Mesenteric fat pad (tissue), 1 donor: ENCODE results near the gene CACNB2. TPM values are rescaled to one million over a fixed set of nuclear protein-coding genes. Genes with fewer than 3 reads are reported as not detected.

ENCODE experiments used
- DNase-seq: peaks from one replicate; pipeline ENCODE4 v3.0.0-alpha.2; 2020; ENCODE audit warnings: low spot score
- total RNA-seq: library from RNA; stranded (reverse); fragmentation: NEBNext Ultra II Directional; extraction: Animal tissue kit (Norgen Biotek cat#: 25700); gene quantifications from one replicate; pipeline ENCODE4 v1.2.1, GENCODE V29; 2021
- donor health status: DM: yes; HTN: yes; CAD: no.

The CACNB2 gene
- total RNA-seq, 1 donor from 2014 or later, result 0.19 TPM

DNA sequence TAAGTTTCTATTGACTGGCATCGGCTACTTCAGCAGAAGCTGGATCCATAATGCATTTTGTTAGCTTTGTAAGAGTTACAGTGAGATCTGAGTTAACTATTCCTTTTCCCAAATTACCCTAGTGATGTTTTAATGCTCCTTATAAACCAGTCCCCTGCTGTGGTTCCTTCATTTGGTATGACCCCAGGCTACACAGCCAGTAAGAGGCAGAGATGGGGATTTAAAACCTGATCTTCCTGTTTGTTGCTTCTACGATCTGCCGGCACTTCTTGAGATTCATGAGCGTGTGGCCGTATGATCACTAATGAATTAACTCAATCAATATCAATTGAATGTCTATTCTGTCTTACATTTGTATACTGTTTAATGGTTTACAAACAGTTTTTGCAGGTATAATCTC lies 86.1 kb downstream of the CACNB2 start:
- DNase-seq, result no peak

DNA sequence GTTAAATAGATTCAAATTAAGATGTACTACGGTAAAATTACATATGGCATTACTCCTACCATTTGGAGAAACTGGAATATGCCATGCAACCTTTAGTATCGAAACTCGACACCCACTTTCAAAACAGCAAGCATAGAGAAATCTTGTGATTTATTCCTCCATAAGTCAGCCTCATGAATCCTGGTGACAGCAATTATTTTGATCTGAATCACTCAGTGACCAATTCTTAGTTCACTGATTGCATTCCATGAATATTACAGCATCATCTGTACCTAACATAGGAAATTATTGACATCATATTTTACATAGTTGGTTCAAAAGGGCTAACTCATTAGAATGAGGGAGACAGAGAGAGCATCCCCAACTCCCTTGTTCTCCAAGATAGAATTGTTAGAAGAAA lies 89.6 kb downstream of the CACNB2 start:
- DNase-seq, result no peak

GRCh38 chr10:18230794-18231193 lies 90.6 kb downstream of the CACNB2 start:
- no peak for DNase-seq

DNA sequence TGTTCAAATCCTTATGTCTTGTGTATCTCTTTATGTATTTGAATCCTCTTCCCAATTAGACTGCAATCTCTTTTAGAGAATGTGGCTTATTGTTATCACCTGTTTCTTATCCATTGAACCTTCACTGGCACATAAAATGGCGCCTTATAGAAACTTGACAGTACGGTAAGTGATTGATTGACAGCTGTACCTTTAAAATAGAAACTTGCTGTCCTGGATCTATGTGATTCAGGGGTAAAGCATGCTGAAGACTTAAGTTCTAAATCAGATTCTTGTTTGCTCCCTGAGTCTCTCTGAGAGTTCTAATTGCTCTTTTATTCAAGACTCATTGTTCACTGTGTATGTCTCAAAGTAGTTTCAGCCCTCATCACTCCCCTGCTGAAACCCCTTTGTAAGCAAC lies 91.3 kb downstream of the CACNB2 start:
- no peak for DNase-seq

DNA sequence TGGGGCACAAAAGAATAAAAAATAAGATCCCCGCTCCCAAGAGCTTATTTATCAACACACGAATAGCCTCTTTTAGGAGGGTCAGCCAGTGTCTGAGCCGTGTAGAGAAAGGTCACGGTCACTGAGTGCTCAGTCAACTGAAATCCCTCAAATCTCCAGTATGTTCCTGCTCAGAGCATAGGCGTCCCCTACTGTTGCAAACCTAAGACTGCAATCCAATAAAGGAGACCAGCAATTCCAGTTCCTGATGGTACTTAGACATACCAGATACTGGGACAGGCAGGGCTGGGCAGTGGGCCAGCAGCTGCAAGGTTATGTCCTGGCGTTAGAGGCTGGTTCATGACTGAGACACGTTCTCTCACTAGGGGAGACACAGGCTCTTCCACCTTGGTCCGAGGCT lies 93.6 kb downstream of the CACNB2 start:
- no peak for DNase-seq

DNA sequence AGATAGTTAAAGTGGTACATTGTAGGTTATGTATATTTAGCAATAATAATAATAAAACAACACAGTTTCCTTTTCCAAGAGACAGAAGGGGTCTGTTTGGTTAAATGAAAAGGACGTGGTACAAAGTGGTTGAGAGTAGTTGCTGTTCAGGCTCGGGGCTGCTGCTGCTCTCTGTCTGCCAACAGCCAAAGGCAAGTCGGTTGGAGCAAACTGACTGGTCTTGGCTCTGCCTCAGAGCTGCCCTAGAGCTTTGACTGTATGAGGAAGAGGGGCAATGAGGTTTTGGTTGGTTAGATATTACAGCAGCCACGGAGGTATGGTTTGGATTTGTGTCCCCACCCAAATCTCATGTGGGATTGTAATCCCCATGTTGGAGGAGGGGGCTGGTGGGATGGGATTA lies 95.3 kb downstream of the CACNB2 start:
- DNase-seq, result no peak

- DNase-seq, result no peak
These were observed 96.5 kb downstream of the CACNB2 start for GRCh38 chr10:18236756-18237155.

DNA sequence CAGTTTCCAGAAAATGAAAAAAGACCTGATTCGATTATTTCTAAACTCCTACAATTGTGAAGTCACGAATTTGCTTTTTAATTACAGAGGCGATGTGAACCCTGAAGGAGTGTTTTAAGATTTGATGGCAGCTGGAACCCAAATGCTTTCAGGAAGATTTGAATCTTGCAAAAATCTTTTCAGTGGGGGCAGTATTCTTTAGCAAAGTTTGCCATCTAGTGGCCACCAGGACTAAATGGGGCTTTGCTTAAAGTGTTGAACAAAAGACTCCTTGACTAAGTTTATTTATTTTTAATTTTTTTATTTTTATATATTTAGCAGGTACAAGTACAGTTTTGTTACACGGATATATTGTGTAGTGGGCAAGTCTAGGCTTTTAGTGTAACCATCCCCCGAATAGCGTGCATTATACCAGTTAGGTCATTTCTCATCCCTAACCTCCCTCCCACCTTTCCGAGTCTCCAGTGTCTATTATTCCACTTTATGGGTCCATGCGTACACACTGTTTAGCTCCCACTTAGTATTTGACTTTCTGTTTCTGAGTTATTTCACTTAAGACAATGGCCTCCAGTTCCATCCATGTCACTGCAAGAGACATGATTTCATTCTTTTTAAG lies 98.8 kb downstream of the CACNB2 start:
- no peak for DNase-seq

- no peak for DNase-seq
These were observed 100.1 kb downstream of the CACNB2 start for GRCh38 chr10:18240185-18240882.

GRCh38 chr10:18246967-18247366 lies 106.7 kb downstream of the CACNB2 start:
- DNase-seq, result no peak

GRCh38 chr10:18252086-18252485 lies 111.9 kb downstream of the CACNB2 start:
- DNase-seq, result no peak

DNA sequence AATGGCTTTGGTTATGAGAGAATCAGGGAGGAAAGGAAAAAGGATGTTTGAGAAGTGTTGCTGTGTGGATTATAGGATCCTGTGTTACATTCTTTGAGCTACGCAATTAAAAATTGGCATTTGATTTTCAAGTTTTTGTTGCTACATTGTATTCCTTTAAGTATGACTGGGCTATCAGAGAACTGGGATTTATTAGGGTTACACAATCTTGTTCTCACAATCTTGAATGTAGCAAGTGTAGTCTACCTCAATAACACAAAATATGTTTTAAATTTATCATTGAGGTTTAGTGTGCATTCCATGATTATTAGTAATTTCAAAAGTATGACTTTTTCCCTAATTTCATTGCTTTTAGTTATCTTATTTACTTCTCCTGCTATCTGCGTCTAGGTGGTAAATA lies 113.9 kb downstream of the CACNB2 start:
- no peak for DNase-seq

- no peak for DNase-seq
These were observed 114.5 kb downstream of the CACNB2 start for GRCh38 chr10:18254692-18255091.

- DNase-seq, result no peak
These were observed 120.2 kb downstream of the CACNB2 start for GRCh38 chr10:18260310-18260922.

DNA sequence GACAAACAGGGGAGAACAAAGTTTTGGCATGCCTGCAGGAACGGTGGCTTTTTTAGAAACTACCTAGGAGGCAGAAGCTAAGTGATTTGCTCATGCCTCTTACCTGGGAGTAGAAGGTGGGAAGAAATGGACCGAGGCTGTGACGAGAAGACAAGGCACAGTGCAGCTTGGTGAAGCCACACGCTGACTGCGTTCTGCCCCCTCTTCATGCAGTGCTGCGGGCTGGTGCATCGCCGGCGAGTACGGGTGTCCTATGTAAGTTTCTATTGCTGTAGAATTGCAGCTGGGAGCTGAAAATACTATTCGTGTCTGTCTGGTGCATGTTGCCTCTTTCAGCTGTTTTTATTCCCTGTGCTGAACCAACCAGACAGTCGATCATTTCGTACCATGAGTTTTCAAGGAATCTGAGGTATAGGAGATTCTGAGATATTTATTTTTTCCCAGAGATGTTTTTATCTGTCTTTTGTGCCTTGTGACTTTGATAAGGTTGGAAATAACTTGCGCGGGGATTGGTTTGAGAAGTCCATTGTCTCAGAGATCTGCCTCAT lies 120.9 kb downstream of the CACNB2 start:
- DNase-seq, result no peak

GRCh38 chr10:18261768-18262231 lies 121.6 kb downstream of the CACNB2 start:
- DNase-seq, result no peak

DNA sequence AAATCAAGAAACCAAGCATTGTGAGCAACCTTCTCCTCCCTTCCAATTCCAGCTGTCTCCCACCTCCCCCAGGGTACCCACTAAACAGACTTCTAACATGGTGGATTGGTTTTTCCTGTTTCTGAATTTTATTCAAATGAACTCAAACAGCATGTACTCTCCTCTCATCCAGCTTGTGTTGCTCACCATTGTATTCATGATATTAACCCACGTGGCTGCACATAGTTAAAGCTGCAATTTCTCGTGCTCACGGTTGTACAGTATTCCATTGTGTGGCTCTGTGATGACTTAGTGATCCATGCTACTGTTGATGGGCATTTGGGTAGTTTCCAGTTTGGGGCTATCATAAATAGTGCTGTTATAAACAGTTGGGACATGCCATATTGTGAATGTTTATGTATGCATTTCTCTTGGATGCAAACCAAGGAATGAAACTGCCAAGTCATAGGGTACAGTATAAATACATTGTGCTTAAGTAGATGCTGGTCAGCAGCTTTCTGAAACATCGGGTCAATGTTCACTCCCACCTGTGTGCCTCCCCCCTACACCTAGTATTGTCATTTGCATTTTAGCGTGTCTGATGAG lies 124.3 kb downstream of the CACNB2 start:
- no peak for DNase-seq

GRCh38 chr10:18268005-18268404 lies 127.8 kb downstream of the CACNB2 start:
- DNase-seq, result no peak

GRCh38 chr10:18271491-18271890 lies 131.3 kb downstream of the CACNB2 start:
- no peak for DNase-seq

GRCh38 chr10:18273039-18273438 lies 132.8 kb downstream of the CACNB2 start:
- no peak for DNase-seq

DNA sequence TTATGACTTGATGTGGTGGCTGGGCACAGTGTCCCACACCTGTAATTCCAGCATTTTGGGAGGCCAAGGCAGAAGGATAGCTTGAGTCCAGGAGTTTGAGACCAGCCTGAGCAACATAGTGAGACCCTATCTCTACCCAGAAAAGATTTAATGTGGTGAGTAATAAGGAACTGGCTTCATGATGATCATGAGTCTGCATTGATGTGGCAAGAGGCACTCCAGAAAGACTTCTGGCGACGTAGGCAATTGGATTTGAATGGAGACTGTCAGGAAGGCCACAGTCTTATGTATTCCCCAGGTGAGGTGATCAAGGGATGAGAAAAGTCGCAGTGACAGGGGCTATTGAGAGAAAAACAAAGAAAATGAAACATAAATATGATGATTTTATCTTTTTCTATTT lies 138.0 kb downstream of the CACNB2 start:
- DNase-seq, result no peak

DNA sequence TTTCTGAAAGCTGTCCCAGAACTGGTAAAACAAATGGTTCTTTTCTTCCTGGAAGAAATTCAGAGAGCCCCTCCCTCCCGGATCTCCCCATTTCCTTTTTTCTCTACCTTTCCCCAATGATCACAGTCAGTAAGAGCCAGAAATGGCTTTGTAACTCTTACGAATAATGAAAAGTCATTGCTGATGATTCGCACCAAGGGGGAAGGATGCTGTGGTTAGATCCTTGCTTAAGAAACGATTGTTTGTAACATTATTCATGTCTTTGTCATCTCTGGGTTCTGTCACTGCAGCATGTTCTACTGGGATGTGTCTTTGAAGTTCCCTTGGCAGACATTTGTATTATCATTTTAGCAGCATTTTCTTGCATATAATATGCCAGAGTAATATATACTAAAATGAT lies 138.9 kb downstream of the CACNB2 start:
- DNase-seq, result no peak
